H1 (cell line): ENCODE measurements around the gene ZNF83. TPM values are rescaled to one million over a fixed set of nuclear protein-coding genes. Genes with fewer than 3 reads are reported as not detected.
A peak's percentile ranks its signal among the peaks of the same experiment; 100 is the strongest.

Experiments used
- CTCF ChIA-PET: fragments of 300-600 bp; sonication (Branson Sonifier 250); formaldehyde crosslinking; loops from one replicate; lab custom pipeline; 2021; ENCODE audit not compliant: partially characterized antibody; lab: Charles Lee
- POLR2A ChIA-PET: fragments of 300-600 bp; sonication (Branson Sonifier 250); formaldehyde crosslinking; loops from one replicate; lab custom pipeline; 2021; ENCODE audit warnings: inconsistent platforms; ENCODE audit not compliant: partially characterized antibody; lab: Charles Lee
- DNase-seq, 2 experiments: peaks; one replicate each; pipeline versions ENCODE4 v3.0.0 to v3.0.0-alpha.2; 2010 to 2022; ENCODE audit warnings: low spot score in 2 of 2, low read depth in 1 of 2, mixed read lengths in 1 of 2
- FAIRE-seq: peaks from 2 replicates; lab custom pipeline; 2011; peaks lifted over from hg19 to GRCh38; lab: Jason Lieb, UNC
- H2AFZ ChIP-seq: 2 replicates; pipeline ENCODE4 v1.8.1; 2012; ENCODE audit warnings: low read length, inconsistent platforms
- H2AK5ac ChIP-seq: 2 replicates; pipeline ENCODE4 v1.6.1; 2013; ENCODE audit warnings: low read depth, low read length
- H2BK120ac ChIP-seq: replicated peaks from 2 replicates; pipeline ENCODE3; 2013; ENCODE audit warnings: low read depth, low read length, inconsistent platforms
- H2BK12ac ChIP-seq: 2 replicates; pipeline ENCODE4 v1.6.1; 2013; ENCODE audit warnings: low read depth, low read length
- H2BK15ac ChIP-seq: 2 replicates; pipeline ENCODE4 v1.6.1; 2013; ENCODE audit warnings: low read length
- H2BK20ac ChIP-seq: 2 replicates; pipeline ENCODE4 v1.6.1; 2013; ENCODE audit warnings: low read length
- H2BK5ac ChIP-seq: 2 replicates; pipeline ENCODE4 v1.6.1; 2013; ENCODE audit warnings: low read depth, low read length
- H3K14ac ChIP-seq: 2 replicates; pipeline ENCODE4 v1.6.1; 2013; ENCODE audit warnings: inconsistent platforms; ENCODE audit not compliant: insufficient read length
- H3K18ac ChIP-seq: 2 replicates; pipeline ENCODE4 v1.6.1; 2013; ENCODE audit warnings: low read length; ENCODE audit errors: extremely low read depth
- H3K23ac ChIP-seq: 2 replicates; pipeline ENCODE4 v1.6.1; 2013; ENCODE audit warnings: inconsistent platforms; ENCODE audit not compliant: insufficient read length
- H3K23me2 ChIP-seq: 2 replicates; pipeline ENCODE4 v1.6.1; 2013; ENCODE audit warnings: low read depth, low read length
- H3K27ac ChIP-seq: 2 replicates; pipeline ENCODE4 v1.6.1; 2011; ENCODE audit warnings: low read depth, low read length, inconsistent platforms
- H3K27me3 ChIP-seq, 4 experiments: replicated peaks in 1 of 4; 1 replicate in 1 of 4; 2 replicates in 3 of 4; pipeline versions ENCODE4 v1.6.1 to v1.8.1; 2011 to 2013; ENCODE audit warnings: low read length in 3 of 4, mild to moderate bottlenecking in 3 of 4, inconsistent platforms in 2 of 4, mixed read lengths in 2 of 4, moderate library complexity in 1 of 4; ENCODE audit not compliant: control insufficient read depth in 3 of 4, insufficient read depth in 3 of 4; ENCODE audit errors: extremely low read depth in 1 of 4
- H3K36me3 ChIP-seq, 4 experiments: 2 replicates each; pipeline versions ENCODE4 v1.6.1 to v1.8.1; 2011 to 2013; ENCODE audit warnings: mild to moderate bottlenecking in 4 of 4, low read length in 3 of 4, moderate library complexity in 2 of 4, control low read depth in 1 of 4, inconsistent platforms in 1 of 4; ENCODE audit not compliant: insufficient read depth in 4 of 4, control insufficient read depth in 2 of 4
- H3K4ac ChIP-seq: replicated peaks from 2 replicates; pipeline ENCODE3; 2013; ENCODE audit warnings: low read length, low read depth, mixed read lengths, inconsistent platforms; ENCODE audit not compliant: insufficient read length
- H3K4me1 ChIP-seq, 4 experiments: replicated peaks in 1 of 4; 1 replicate in 1 of 4; 2 replicates in 3 of 4; pipeline versions ENCODE4 v1.6.1 to v1.8.1; 2011 to 2013; ENCODE audit warnings: low read length in 3 of 4, inconsistent platforms in 2 of 4, mixed read lengths in 1 of 4; ENCODE audit not compliant: insufficient read depth in 4 of 4, control insufficient read depth in 3 of 4
- H3K4me2 ChIP-seq, 2 experiments: 2 replicates each; pipeline versions ENCODE4 v1.6.1 to v1.8.1; 2011 to 2013; ENCODE audit warnings: low read depth in 2 of 2, low read length in 2 of 2, control low read depth in 1 of 2, inconsistent platforms in 1 of 2, mild to moderate bottlenecking in 1 of 2; ENCODE audit not compliant: insufficient read depth in 1 of 2
- H3K4me3 ChIP-seq, 4 experiments: fragments of 200-600, 300-600 bp in 1 of 4; sonication (generic), shearing (Covaris generic), sonication (Bioruptor Twin) in 1 of 4; 2 replicates each; pipeline versions ENCODE4 v1.5.1 to v1.8.1; 2011 to 2016; ENCODE audit warnings: low read length in 4 of 4, low read depth in 3 of 4, control low read depth in 2 of 4, inconsistent platforms in 2 of 4, mild to moderate bottlenecking in 2 of 4, mixed read lengths in 1 of 4, moderate library complexity in 1 of 4; ENCODE audit not compliant: insufficient read depth in 2 of 4; ENCODE audit errors: extremely low read depth in 1 of 4
- H3K56ac ChIP-seq: replicated peaks from 2 replicates; pipeline ENCODE3; 2013; ENCODE audit warnings: low read depth, mild to moderate bottlenecking, mixed read lengths, low read length, inconsistent platforms; ENCODE audit not compliant: insufficient read length
- H3K79me1 ChIP-seq: 2 replicates; pipeline ENCODE4 v1.6.1; 2013; ENCODE audit warnings: low read depth, low read length, control low read depth
- H3K79me2 ChIP-seq, 2 experiments: 2 replicates each; pipeline versions ENCODE4 v1.6.1 to v1.8.1; 2012 to 2013; ENCODE audit warnings: low read length in 2 of 2, mild to moderate bottlenecking in 2 of 2, inconsistent platforms in 1 of 2; ENCODE audit not compliant: insufficient read depth in 2 of 2, control insufficient read depth in 1 of 2
- H3K9ac ChIP-seq, 4 experiments: replicated peaks in 1 of 4; 1 replicate in 1 of 4; 2 replicates in 3 of 4; pipeline versions ENCODE4 v1.6.1 to v1.8.1; 2011 to 2013; ENCODE audit warnings: low read depth in 3 of 4, low read length in 3 of 4, control low read depth in 2 of 4, mild to moderate bottlenecking in 2 of 4, moderate library complexity in 2 of 4, inconsistent platforms in 1 of 4; ENCODE audit errors: extremely low read depth in 1 of 4
- H3K9me3 ChIP-seq, 2 experiments: 2 replicates each; pipeline versions ENCODE4 v1.6.1 to v1.8.1; 2012 to 2013; ENCODE audit warnings: mild to moderate bottlenecking in 2 of 2, moderate library complexity in 2 of 2, control low read depth in 1 of 2, inconsistent platforms in 1 of 2, low read depth in 1 of 2, low read length in 1 of 2, mixed read lengths in 1 of 2; ENCODE audit not compliant: insufficient read depth in 2 of 2
- H4K20me1 ChIP-seq, 2 experiments: replicated peaks in 1 of 2; 2 replicates each; pipeline versions ENCODE3 to v1.8.1; 2011 to 2013; ENCODE audit warnings: inconsistent platforms in 2 of 2, low read length in 2 of 2, mild to moderate bottlenecking in 1 of 2; ENCODE audit not compliant: insufficient read depth in 2 of 2, control insufficient read depth in 1 of 2
- H4K5ac ChIP-seq: 2 replicates; pipeline ENCODE4 v1.6.1; 2013; ENCODE audit warnings: low read length, low read depth, mixed read lengths, inconsistent platforms; ENCODE audit not compliant: insufficient read length
- H4K8ac ChIP-seq: 2 replicates; pipeline ENCODE4 v1.8.0; 2013; ENCODE audit warnings: mild to moderate bottlenecking, moderate library complexity, low read length, inconsistent platforms; ENCODE audit not compliant: insufficient read depth; ENCODE audit errors: extremely low read depth
- H4K91ac ChIP-seq: replicated peaks from 2 replicates; pipeline ENCODE3; 2013; ENCODE audit warnings: low read length, mixed read lengths, inconsistent platforms; ENCODE audit not compliant: insufficient read length
- ASH2L ChIP-seq: fragments of 200-600, 300-600 bp; sonication (generic); IDR thresholded peaks from one replicate; pipeline ENCODE4 v1.7.1; 2017; ENCODE audit warnings: low read length
- JUND ChIP-seq: IDR thresholded peaks from 2 replicates; pipeline ENCODE4 v1.6.1; 2011; ENCODE audit warnings: mild to moderate bottlenecking, improper control_type of control experiment, low read length
- RAD21 ChIP-seq, 2 experiments: IDR thresholded peaks in 1 of 2; conservative IDR thresholded peaks in 1 of 2; 2 replicates each; pipeline ENCODE4 v1.6.1; 2011; ENCODE audit warnings: low read depth in 2 of 2, low read length in 2 of 2, improper control_type of control experiment in 1 of 2, inconsistent platforms in 1 of 2, mild to moderate bottlenecking in 1 of 2, moderate library complexity in 1 of 2
- RBBP5 ChIP-seq: IDR thresholded peaks from 2 replicates; pipeline ENCODE4 v1.7.1; 2012; ENCODE audit warnings: low read depth, mild to moderate bottlenecking, inconsistent platforms, low read length, moderate library complexity, borderline replicate concordance
- RFX5 ChIP-seq: IDR thresholded peaks from 2 replicates; pipeline ENCODE4 v1.6.1; 2011; ENCODE audit warnings: low read depth, low read length, improper control_type of control experiment, borderline replicate concordance
- RNF2 ChIP-seq: fragments of 200-900, 300-1000 bp; sonication (generic); IDR thresholded peaks from 2 replicates; pipeline ENCODE4 v1.7.1; 2016; ENCODE audit warnings: borderline replicate concordance, low read depth, mild to moderate bottlenecking, antibody characterized with exemption, low read length; ENCODE audit not compliant: poor library complexity, severe bottlenecking; ENCODE audit errors: missing control alignments
- SUZ12 ChIP-seq: fragments of 200-600 bp; sonication (generic); IDR thresholded peaks from 2 replicates; pipeline ENCODE4 v1.6.1; 2012; ENCODE audit warnings: mild to moderate bottlenecking, inconsistent platforms, low read length, moderate library complexity, mixed read lengths
- TBP ChIP-seq: IDR thresholded peaks from 2 replicates; pipeline ENCODE4 v1.6.1; 2011; ENCODE audit warnings: low read depth, low read length, improper control_type of control experiment
- YY1 ChIP-seq: IDR thresholded peaks from 2 replicates; pipeline ENCODE4 v1.6.1; 2011; ENCODE audit warnings: low read depth, mild to moderate bottlenecking, low read length
- WGBS, 2 experiments: shearing (Covaris generic) in 1 of 2; methylation state at CpG; one replicate each; pipeline versions ENCODE4 v1.1.6 to v1.1.7; 2013 to 2015; ENCODE audit warnings: low lambda C conversion rate in 2 of 2, mixed read lengths in 2 of 2, inconsistent platforms in 1 of 2, low coverage in 1 of 2, missing lambda C conversion rate in 1 of 2; ENCODE audit not compliant: insufficient replicate concordance in 2 of 2, insufficient coverage in 1 of 2, insufficient read length in 1 of 2; ENCODE audit errors: extremely low coverage in 1 of 2, missing lambda C conversion rate in 1 of 2; 5-methylcytosine and 5-hydroxymethylcytosine counted together
- polyA plus RNA-seq, 7 experiments: library from polyadenylated mRNA; depleted of rRNA in 3 of 7; stranded (reverse) in 5 of 7; unstranded in 2 of 7; fragments of >200 nt in 5 of 7; fragments of 200-250 nt in 2 of 7; gene quantifications; 1 replicate in 5 of 7; 2 replicates in 1 of 7; 4 replicates in 1 of 7; pipeline versions ENCODE4 v1.2.1 to v1.2.3, GENCODE V29; 2011 to 2013; ENCODE audit warnings: missing spikeins in 2 of 7, mixed read lengths in 2 of 7
- total RNA-seq: library from RNA; stranded (reverse); fragmentation: NEBNext Ultra II Directional; extraction: Animal tissue kit (Norgen Biotek cat#: 25700); gene quantifications from 2 replicates; pipeline ENCODE4 v1.2.1, GENCODE V29; 2021

The ZNF83 gene
- total and polyA plus RNA-seq, 2 of the 8 experiments (the other 6 are each of a cell fraction or from before 2014, with no cell fraction given): 13.2 to 19.4 TPM

DNA sequence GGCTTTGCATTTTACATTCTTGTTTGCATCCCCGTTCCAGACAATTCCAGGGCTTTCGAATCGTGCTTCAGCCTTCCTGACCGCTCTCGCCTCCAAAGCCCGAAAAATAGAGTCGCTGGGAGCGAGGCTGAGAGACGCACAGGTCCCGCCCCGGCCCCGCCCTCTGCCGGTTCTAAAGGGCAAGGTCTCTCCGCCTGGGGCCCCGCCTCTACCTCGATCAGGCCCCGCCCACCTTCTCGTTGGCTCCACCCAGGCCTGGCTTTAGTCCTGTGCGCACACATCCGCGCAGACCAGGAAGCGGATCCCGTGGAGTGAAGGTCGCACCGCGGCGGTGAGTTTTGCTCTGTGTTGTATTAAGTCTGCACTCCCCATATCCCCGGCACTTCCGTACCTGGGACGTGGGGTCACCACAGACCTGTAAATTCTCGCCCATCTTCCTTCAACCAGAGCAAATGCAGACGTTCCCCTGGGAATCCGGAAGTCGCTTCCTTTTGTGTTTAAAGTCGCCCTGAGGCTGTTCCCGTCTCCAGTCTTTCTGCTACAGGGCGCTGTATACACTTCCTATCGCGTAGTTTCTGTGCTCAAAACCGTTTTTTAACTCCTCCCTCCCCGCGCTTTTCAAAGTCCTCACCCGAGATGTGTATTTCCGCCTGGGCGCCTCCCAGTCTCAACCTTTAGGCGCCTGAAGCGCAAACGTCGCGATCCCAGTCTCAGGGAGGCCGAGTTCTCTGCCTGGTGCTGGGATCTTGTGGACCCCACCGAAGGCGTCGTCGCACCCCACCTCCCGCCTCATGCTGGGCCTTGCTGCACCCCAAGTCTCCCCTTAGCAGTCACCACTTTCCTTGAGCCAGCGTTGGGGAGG is 67.9 kb downstream of the ZNF83 start, which contains the start of gene ZNF701:
TSS of gene ZNF701 (plus strand) at position 288 of the 862 bp plus-strand sequence. CDS start 3,861 bp downstream, outside the sequence.
- no peaks in the 10 kb centered on the region for H3K27me3 ChIP-seq
- H4K5ac ChIP-seq: peak within 1 kb of the TSS; percentile 54
- H3K4me2 ChIP-seq: peak within 1 kb of the TSS; percentile 74 to 91
- peak within 1 kb of the TSS; percentile 77 to 93 (median 88) for H3K9ac ChIP-seq
- no peak within 1 kb of the TSS for H2BK120ac ChIP-seq
- peaks cover 2 to 5% of the 10 kb centered on the region in 2 experiments for H4K20me1 ChIP-seq
- H4K91ac ChIP-seq: no peak within 1 kb of the TSS
- no peaks in the 10 kb centered on the region for H3K9me3 ChIP-seq
- DNase-seq (peak; percentile 79 to 99), FAIRE-seq (no peak)
- H3K23ac ChIP-seq: no peak within 1 kb of the TSS
- H3K23me2 ChIP-seq: peaks cover 3% of the 10 kb centered on the region; the same call in 1 of the 2 replicates
- POLR2A ChIA-PET: interaction anchor here (0.6 to 0.7 kb wide), 2 partner anchors 33 to 178 kb away, joined by 3 read pairs; no protein-coding TSS in a partner anchor
- H3K18ac ChIP-seq: peak within 1 kb of the TSS; percentile 34; the same call in 1 of the 2 replicates
- H3K27ac ChIP-seq: peak within 1 kb of the TSS; percentile 80; the same call in 1 of the 2 replicates
- WGBS, 2 experiments: 1% methylated on average over 41 of the region's 57 CpGs; no CpG with 5 or more reads in 1 of the 2 experiments
- no peak within 1 kb of the TSS for H2BK12ac ChIP-seq
- peak within 1 kb of the TSS; percentile 97; the same call in 1 of the 2 replicates for H2AFZ ChIP-seq
- peak within 1 kb of the TSS; percentile 97 for H4K8ac ChIP-seq
- peak within 1 kb of the TSS; percentile 90 to 96 (median 95) for H3K4me3 ChIP-seq
- 0 out of 2 replicates have a peak within 1 kb of the TSS, but pooled peaks have one; percentile 67 for H2AK5ac ChIP-seq
- CTCF ChIA-PET: interaction anchor here (1.1 to 1.2 kb wide), 2 partner anchors 11 to 42 kb away, joined by 3 to 5 read pairs; no protein-coding TSS in a partner anchor
- peaks cover 2 to 7% (median 6%) of the 10 kb centered on the region in 4 experiments; a peak in 4 of 8 replicates for H3K36me3 ChIP-seq
- H2BK20ac ChIP-seq: no peak within 1 kb of the TSS
- 0 out of 4 replicates have a peak, but pooled peaks cover 0 to 5% of the 10 kb centered on the region in 2 experiments for H3K79me2 ChIP-seq
- peaks cover 0 to 6% (median 6%) of the 10 kb centered on the region in 4 experiments; a peak in 5 of 7 replicates for H3K4me1 ChIP-seq
- no peak within 1 kb of the TSS for H2BK15ac ChIP-seq
- H2BK5ac ChIP-seq: peak within 1 kb of the TSS; percentile 62
- H3K56ac ChIP-seq: no peak within 1 kb of the TSS
- peaks cover 4% of the 10 kb centered on the region for H3K79me1 ChIP-seq
- H3K14ac ChIP-seq: no peak within 1 kb of the TSS
- H3K4ac ChIP-seq: no peak within 1 kb of the TSS
- TF ChIP-seq YY1: no peak
- no peak for TF ChIP-seq RFX5
- peak; percentile 66; the same call in 1 of the 2 replicates for TF ChIP-seq RBBP5
- TF ChIP-seq SUZ12: no peak
- peak; percentile 81 for TF ChIP-seq ASH2L
- TF ChIP-seq JUND: no peak
- TF ChIP-seq TBP: peak; percentile 72; the same call in 1 of the 2 replicates
- no peak for TF ChIP-seq RNF2
- peak in 1 of 2 experiments; percentile 23; a peak in 1 of 4 replicates for TF ChIP-seq RAD21 (IDR thresholded peaks at IDR 0.05 in 1 of 2, conservative IDR thresholded peaks at IDR 0.05 in 1 of 2; ENCODE audit: low read depth in 2 of 2, low read length in 2 of 2)
